H9 (cell line): Measurements from ENCODE around the gene ITLN1. TPM values are rescaled to one million over a fixed set of nuclear protein-coding genes. Genes with fewer than 3 reads are reported as not detected.

Experiments used
- DNase-seq: peaks from one replicate; pipeline ENCODE4 v3.0.0-alpha.2; 2017
- H2AFZ ChIP-seq: one replicate; pipeline ENCODE4 v1.6.1; 2013; ENCODE audit warnings: mild to moderate bottlenecking, low read length, control low read depth, moderate library complexity
- H2AK5ac ChIP-seq: 2 replicates; pipeline ENCODE4 v1.6.1; 2013; ENCODE audit warnings: low read length, control low read depth, mixed read lengths; ENCODE audit not compliant: insufficient read length
- H2BK120ac ChIP-seq: one replicate; pipeline ENCODE4 v1.6.1; 2013; ENCODE audit warnings: low read depth, mild to moderate bottlenecking, low read length, control low read depth, inconsistent platforms; ENCODE audit not compliant: poor library complexity, severe bottlenecking
- H2BK12ac ChIP-seq: 2 replicates; pipeline ENCODE4 v1.6.1; 2013; ENCODE audit warnings: low read length, control low read depth, mixed read lengths, low read depth; ENCODE audit not compliant: insufficient read length
- H2BK15ac ChIP-seq: 2 replicates; pipeline ENCODE4 v1.6.1; 2013; ENCODE audit warnings: low read depth, low read length, control low read depth
- H2BK20ac ChIP-seq: one replicate; pipeline ENCODE4 v1.6.1; 2013; ENCODE audit warnings: low read depth, mild to moderate bottlenecking, low read length, control low read depth, inconsistent platforms; ENCODE audit not compliant: poor library complexity, severe bottlenecking
- H2BK5ac ChIP-seq: 2 replicates; pipeline ENCODE4 v1.6.1; 2013; ENCODE audit warnings: low read length, control low read depth, mixed read lengths; ENCODE audit not compliant: insufficient read length
- H3K14ac ChIP-seq: 2 replicates; pipeline ENCODE4 v1.6.1; 2013; ENCODE audit warnings: low read length, control low read depth; ENCODE audit not compliant: insufficient read depth
- H3K18ac ChIP-seq: 2 replicates; pipeline ENCODE4 v1.6.1; 2013; ENCODE audit warnings: low read depth, mild to moderate bottlenecking, mixed read lengths, low read length, control low read depth; ENCODE audit not compliant: insufficient read length
- H3K23ac ChIP-seq: 2 replicates; pipeline ENCODE4 v1.6.1; 2013; ENCODE audit warnings: low read length, control low read depth, mixed read lengths, low read depth; ENCODE audit not compliant: insufficient read length
- H3K23me2 ChIP-seq: 2 replicates; pipeline ENCODE4 v1.6.1; 2013; ENCODE audit warnings: low read depth, mild to moderate bottlenecking, mixed read lengths, low read length, control low read depth; ENCODE audit not compliant: insufficient read length, poor library complexity, severe bottlenecking
- H3K27ac ChIP-seq: 2 replicates; pipeline ENCODE4 v1.5.1; 2013; ENCODE audit warnings: low read length, control low read depth, mixed read lengths, low read depth; ENCODE audit not compliant: insufficient read length
- H3K27me3 ChIP-seq: 2 replicates; pipeline ENCODE4 v1.6.1; 2013; ENCODE audit warnings: low read length, control low read depth, inconsistent platforms; ENCODE audit not compliant: insufficient read depth
- H3K4ac ChIP-seq: 2 replicates; pipeline ENCODE4 v1.6.1; 2013; ENCODE audit warnings: low read depth, mild to moderate bottlenecking, control low read depth, inconsistent platforms, low read length, moderate library complexity
- H3K4me1 ChIP-seq: 2 replicates; pipeline ENCODE4 v1.6.1; 2013; ENCODE audit warnings: low read length, control low read depth, inconsistent platforms; ENCODE audit not compliant: insufficient read depth
- H3K4me2 ChIP-seq: 2 replicates; pipeline ENCODE4 v1.6.1; 2013; ENCODE audit warnings: low read length, control low read depth, mixed read lengths; ENCODE audit not compliant: insufficient read length, insufficient read depth
- H3K56ac ChIP-seq: 2 replicates; pipeline ENCODE4 v1.6.1; 2013; ENCODE audit warnings: low read depth, mild to moderate bottlenecking, mixed read lengths, low read length, control low read depth; ENCODE audit not compliant: insufficient read length
- H3K79me1 ChIP-seq: 2 replicates; pipeline ENCODE4 v1.6.1; 2013; ENCODE audit warnings: low read depth, mild to moderate bottlenecking, moderate library complexity, low read length, control low read depth, inconsistent platforms; ENCODE audit not compliant: insufficient read depth, poor library complexity, severe bottlenecking
- H3K79me2 ChIP-seq: 2 replicates; pipeline ENCODE4 v1.6.1; 2013; ENCODE audit warnings: low read length, control low read depth, inconsistent platforms; ENCODE audit not compliant: insufficient read depth
- H3K9ac ChIP-seq: 2 replicates; pipeline ENCODE4 v1.6.1; 2013; ENCODE audit warnings: low read length, control low read depth, mixed read lengths; ENCODE audit not compliant: insufficient read length; ENCODE audit errors: extremely low read depth
- H3K9me3 ChIP-seq: one replicate; pipeline ENCODE4 v1.6.1; 2013; ENCODE audit warnings: low read depth, low read length, inconsistent platforms; ENCODE audit not compliant: control insufficient read depth
- H3T11ph ChIP-seq: one replicate; pipeline ENCODE4 v1.6.1; 2013; ENCODE audit warnings: mild to moderate bottlenecking, low read length, control low read depth, inconsistent platforms
- H4K20me1 ChIP-seq: one replicate; pipeline ENCODE4 v1.6.1; 2013; ENCODE audit not compliant: control insufficient read depth, insufficient read length, insufficient read depth
- H4K5ac ChIP-seq: 2 replicates; pipeline ENCODE4 v1.6.1; 2013; ENCODE audit warnings: low read depth, mild to moderate bottlenecking, mixed read lengths, low read length, control low read depth; ENCODE audit not compliant: insufficient read length
- H4K8ac ChIP-seq: replicated peaks from 2 replicates; pipeline ENCODE4 v1.6.1; 2013; ENCODE audit warnings: low read length, control low read depth, mixed read lengths, low read depth; ENCODE audit not compliant: insufficient read length
- H4K91ac ChIP-seq: 2 replicates; pipeline ENCODE4 v1.6.1; 2013; ENCODE audit warnings: low read depth, mild to moderate bottlenecking, moderate library complexity, mixed read lengths, low read length, control low read depth; ENCODE audit not compliant: insufficient read length
- H3K27ac Mint-ChIP-seq, 3 experiments: 2 replicates in 2 of 3; 3 replicates in 1 of 3; pipeline ENCODE4 v1.8.0; 2020 to 2021; ENCODE audit warnings: mixed read lengths in 3 of 3, mild to moderate bottlenecking in 1 of 3, moderate library complexity in 1 of 3
- H3K27me3 Mint-ChIP-seq: 2 replicates; pipeline ENCODE4 v1.8.0; 2021; ENCODE audit warnings: low read depth, mild to moderate bottlenecking, moderate library complexity, mixed read lengths
- H3K36me3 Mint-ChIP-seq, 3 experiments: 2 replicates in 2 of 3; 3 replicates in 1 of 3; pipeline ENCODE4 v1.8.0; 2020 to 2021; ENCODE audit warnings: low read depth in 3 of 3, mixed read lengths in 3 of 3; ENCODE audit not compliant: insufficient read depth in 1 of 3
- H3K4me1 Mint-ChIP-seq, 2 experiments: 2 replicates each; pipeline ENCODE4 v1.8.0; 2020; ENCODE audit warnings: mixed read lengths in 2 of 2
- H3K4me3 Mint-ChIP-seq, 2 experiments: 2 replicates in 1 of 2; 3 replicates in 1 of 2; pipeline ENCODE4 v1.8.0; 2020 to 2021; ENCODE audit warnings: mild to moderate bottlenecking in 2 of 2, mixed read lengths in 2 of 2, moderate library complexity in 1 of 2
- H3K9me3 Mint-ChIP-seq, 2 experiments: 2 replicates in 1 of 2; 3 replicates in 1 of 2; pipeline ENCODE4 v1.8.0; 2020; ENCODE audit warnings: mild to moderate bottlenecking in 2 of 2, mixed read lengths in 2 of 2, moderate library complexity in 1 of 2
- WGBS: extraction: QIAGEN DNeasy Blood & Tissue Kit; methylation state at CpG from one replicate; pipeline ENCODE4 v1.1.7; 2013; ENCODE audit warnings: missing lambda C conversion rate, low lambda C conversion rate, mixed read lengths; ENCODE audit not compliant: insufficient read length; ENCODE audit errors: extremely low coverage; 5-methylcytosine and 5-hydroxymethylcytosine counted together
- total RNA-seq: library from RNA; stranded (reverse); gene quantifications from 2 replicates; pipeline ENCODE4 v1.2.1, GENCODE V29; 2021
- TF ChIP-seq, protein P1 (sequence below): fragments of 200-600 bp; sonication (generic); conservative IDR thresholded peaks from 3 replicates; pipeline ENCODE4 v1.8.0; 2021; ENCODE audit warnings: antibody characterized with exemption, mild to moderate bottlenecking

Gene ITLN1
- total RNA-seq, 1 experiment from 2014 or later, result not detected

DNA sequence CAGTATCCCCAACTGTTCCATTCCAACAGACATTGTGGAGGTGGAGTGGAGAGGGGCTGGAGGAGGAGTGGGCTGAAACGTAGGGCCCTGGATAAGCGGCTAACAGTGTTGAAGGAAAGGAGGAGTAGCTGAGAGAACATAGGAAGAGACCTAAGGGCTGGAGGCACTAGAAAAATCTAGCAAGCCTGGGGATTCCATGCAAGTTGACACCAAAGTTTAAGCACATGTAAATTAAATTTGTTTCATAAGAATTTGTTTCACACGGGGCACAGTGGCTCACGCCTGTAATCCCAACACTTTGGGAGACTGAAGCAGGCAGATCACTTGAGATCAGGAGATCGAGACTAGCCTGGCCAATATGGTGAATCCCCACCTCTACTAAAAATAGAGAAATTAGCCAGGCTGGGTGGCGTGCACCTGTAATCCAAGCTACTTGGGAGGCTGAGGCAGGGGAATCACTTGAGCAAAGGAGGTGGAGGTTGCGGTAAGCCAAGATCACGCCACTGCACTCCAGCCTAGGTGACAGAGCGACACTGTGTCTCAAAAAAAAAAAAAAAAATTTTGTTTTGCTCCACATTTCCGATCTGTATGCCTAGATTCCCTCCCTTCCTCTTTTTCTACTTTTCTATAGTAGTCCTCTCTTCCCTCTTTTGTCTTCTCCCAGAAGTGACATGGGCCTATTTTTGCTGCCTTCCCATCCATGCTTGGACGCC is 21.8 kb downstream of the ITLN1 start:
- Histone ChIP-seq H3K9me3 (no peaks in the 10 kb centered on the region), H3K27me3 (no peaks in the 10 kb centered on the region), H3K4me2 (no peak overlapping the region), H3K27ac (no peak overlapping the region), H2AFZ (no peak overlapping the region), H4K8ac (no peak overlapping the region), H3K56ac (no peak overlapping the region), H3K14ac (no peak overlapping the region), H2BK15ac (no peak overlapping the region), H4K20me1 (no peaks in the 10 kb centered on the region), H2BK12ac (no peak overlapping the region), H3K23ac (no peak overlapping the region), H3K79me2 (no peaks in the 10 kb centered on the region), H3K18ac (no peak overlapping the region), H3K9ac (no peak overlapping the region), H2AK5ac (no peak overlapping the region), H4K5ac (no peak overlapping the region), H2BK20ac (no peak overlapping the region), H3K4me1 (no peaks in the 10 kb centered on the region), H4K91ac (no peak overlapping the region), H2BK120ac (no peak overlapping the region), H3K4ac (no peak overlapping the region), H3K23me2 (no peaks in the 10 kb centered on the region), H3T11ph (no peak overlapping the region), H3K79me1 (no peaks in the 10 kb centered on the region), H2BK5ac (no peak overlapping the region)
- no peaks in the 10 kb centered on the region for H3K36me3 Mint-ChIP-seq
- no peak overlapping the region for H3K4me3 Mint-ChIP-seq
- no peak for DNase-seq
- no CpG with 5 or more reads among the region's 11 CpGs for WGBS
- no peaks in the 10 kb centered on the region for H3K9me3 Mint-ChIP-seq
- H3K27me3 Mint-ChIP-seq, result peaks cover 1% of the 10 kb centered on the region; the same call in 1 of the 2 replicates
- H3K27ac Mint-ChIP-seq, result no peak overlapping the region
- H3K4me1 Mint-ChIP-seq, result 0 out of 4 replicates have a peak, but pooled peaks cover 0 to 3% of the 10 kb centered on the region in 2 experiments
- TF ChIP-seq, protein P1, sequence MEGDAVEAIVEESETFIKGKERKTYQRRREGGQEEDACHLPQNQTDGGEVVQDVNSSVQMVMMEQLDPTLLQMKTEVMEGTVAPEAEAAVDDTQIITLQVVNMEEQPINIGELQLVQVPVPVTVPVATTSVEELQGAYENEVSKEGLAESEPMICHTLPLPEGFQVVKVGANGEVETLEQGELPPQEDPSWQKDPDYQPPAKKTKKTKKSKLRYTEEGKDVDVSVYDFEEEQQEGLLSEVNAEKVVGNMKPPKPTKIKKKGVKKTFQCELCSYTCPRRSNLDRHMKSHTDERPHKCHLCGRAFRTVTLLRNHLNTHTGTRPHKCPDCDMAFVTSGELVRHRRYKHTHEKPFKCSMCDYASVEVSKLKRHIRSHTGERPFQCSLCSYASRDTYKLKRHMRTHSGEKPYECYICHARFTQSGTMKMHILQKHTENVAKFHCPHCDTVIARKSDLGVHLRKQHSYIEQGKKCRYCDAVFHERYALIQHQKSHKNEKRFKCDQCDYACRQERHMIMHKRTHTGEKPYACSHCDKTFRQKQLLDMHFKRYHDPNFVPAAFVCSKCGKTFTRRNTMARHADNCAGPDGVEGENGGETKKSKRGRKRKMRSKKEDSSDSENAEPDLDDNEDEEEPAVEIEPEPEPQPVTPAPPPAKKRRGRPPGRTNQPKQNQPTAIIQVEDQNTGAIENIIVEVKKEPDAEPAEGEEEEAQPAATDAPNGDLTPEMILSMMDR, result no peak
